Progenitor cell of endocrine pancreas (in vitro differentiated cells): ENCODE results near the gene TAPT1. TPM values are rescaled to one million over a fixed set of nuclear protein-coding genes. Genes with fewer than 3 reads are reported as not detected.

Source experiments
- DNase-seq: peaks from one replicate; pipeline ENCODE4 v3.0.0; 2021; ENCODE audit warnings: low spot score; ENCODE audit not compliant: unreplicated experiment
- H3K27ac Mint-ChIP-seq: 2 replicates; pipeline ENCODE4 v1.8.0; 2021; ENCODE audit warnings: mild to moderate bottlenecking, moderate library complexity, mixed read lengths
- H3K27me3 Mint-ChIP-seq: 2 replicates; pipeline ENCODE4 v1.8.0; 2021; ENCODE audit warnings: mixed read lengths
- H3K36me3 Mint-ChIP-seq: 2 replicates; pipeline ENCODE4 v1.8.0; 2022; ENCODE audit warnings: mixed read lengths; ENCODE audit not compliant: insufficient read depth
- H3K4me1 Mint-ChIP-seq: 2 replicates; pipeline ENCODE4 v1.8.0; 2021; ENCODE audit warnings: low read depth, mixed read lengths
- H3K4me3 Mint-ChIP-seq: 2 replicates; pipeline ENCODE4 v1.8.0; 2021; ENCODE audit warnings: low read depth, mild to moderate bottlenecking, moderate library complexity, mixed read lengths
- H3K9me3 Mint-ChIP-seq: 2 replicates; pipeline ENCODE4 v1.8.0; 2021; ENCODE audit warnings: low read depth, mixed read lengths
- CTCF ChIP-seq: fragments of 200-600 bp; sonication (generic); IDR thresholded peaks from one replicate; pipeline ENCODE4 v1.5.0; 2021; ENCODE audit warnings: antibody characterized with exemption, mild to moderate bottlenecking; ENCODE audit not compliant: unreplicated experiment
- total RNA-seq: library from RNA; stranded (reverse); gene quantifications from 2 replicates; pipeline ENCODE4 v1.2.1, GENCODE V29; 2021

The TAPT1 gene
- total RNA-seq, 1 donor from 2014 or later: 29.1 TPM

- DNase-seq: no peak
- H3K4me3 Mint-ChIP-seq: no peak overlapping the region
- H3K9me3 Mint-ChIP-seq: no peaks in the 10 kb centered on the region
- no peak overlapping the region for H3K27ac Mint-ChIP-seq
- peaks cover 10% of the 10 kb centered on the region for H3K4me1 Mint-ChIP-seq
- TF ChIP-seq CTCF: no peak
- H3K36me3 Mint-ChIP-seq: no peaks in the 10 kb centered on the region
- peaks cover 5% of the 10 kb centered on the region for H3K27me3 Mint-ChIP-seq
Observed at GRCh38 chr4:16113741-16114140, 112.5 kb downstream of the TAPT1 start.

GRCh38 chr4:16111533-16111932, 114.7 kb downstream of the TAPT1 start:
- peaks cover 8% of the 10 kb centered on the region for H3K27me3 Mint-ChIP-seq
- TF ChIP-seq CTCF: no peak
- H3K9me3 Mint-ChIP-seq: no peaks in the 10 kb centered on the region
- H3K4me3 Mint-ChIP-seq: no peak overlapping the region
- H3K27ac Mint-ChIP-seq: no peak overlapping the region
- H3K4me1 Mint-ChIP-seq: peaks cover 6% of the 10 kb centered on the region
- no peak for DNase-seq
- H3K36me3 Mint-ChIP-seq: no peaks in the 10 kb centered on the region

DNA sequence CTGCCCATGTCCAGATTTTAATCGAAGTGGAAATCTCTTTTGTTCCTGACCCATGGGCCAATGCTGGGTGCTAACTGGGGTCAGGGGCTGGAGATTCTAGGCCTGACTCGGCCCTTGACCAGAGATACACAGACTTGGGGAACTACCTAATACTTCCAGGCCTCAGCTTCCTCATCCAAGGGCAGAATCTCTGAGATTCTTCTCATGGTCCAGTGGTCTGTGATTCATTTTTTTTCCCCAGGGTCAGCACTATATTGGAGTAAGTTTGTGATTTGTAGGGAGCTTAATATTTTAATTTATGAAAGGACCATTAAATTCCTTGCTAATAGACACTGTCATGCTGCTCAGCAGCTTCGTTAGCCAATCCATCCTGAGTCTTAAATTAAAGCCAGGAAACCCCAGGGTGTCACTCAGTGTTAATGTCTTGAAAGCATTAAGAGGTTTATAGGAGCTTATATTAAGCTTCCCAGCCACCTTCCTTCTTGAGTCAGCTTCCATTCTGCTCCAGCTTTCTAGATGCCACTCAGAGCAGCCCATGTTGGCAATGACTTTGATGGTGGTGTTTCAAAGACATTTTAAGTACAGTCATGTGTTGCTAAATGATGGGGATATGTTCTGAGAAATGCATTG, 115.5 kb downstream of the TAPT1 start:
- Mint-ChIP-seq H3K9me3 (no peaks in the 10 kb centered on the region), H3K27me3 (peaks cover 8% of the 10 kb centered on the region), H3K36me3 (no peaks in the 10 kb centered on the region), H3K27ac (no peak overlapping the region), H3K4me1 (no peaks in the 10 kb centered on the region), H3K4me3 (no peak overlapping the region)
- no peak for DNase-seq
- no peak for TF ChIP-seq CTCF

Other genes with a start within 250 kb of the TAPT1 start
- 105 and 121 TPM in 2 replicates for gene PROM1, start 142.4 kb downstream of the TAPT1 start, total RNA-seq